CD4-positive, alpha-beta memory T cell (primary cell): ENCODE data around the gene PLA1A. TPM values are rescaled to one million over a fixed set of nuclear protein-coding genes. Genes with fewer than 3 reads are reported as not detected.

ENCODE experiments used
- CTCF ChIA-PET: fragments of 350-600 bp; sonication (Branson Sonifier 250); formaldehyde crosslinking; loops from one replicate; lab custom pipeline; 2021; ENCODE audit warnings: inconsistent platforms; ENCODE audit not compliant: partially characterized antibody; lab: Charles Lee
- POLR2A ChIA-PET: fragments of 350-600 bp; sonication (Branson Sonifier 250); formaldehyde crosslinking; loops from one replicate; lab custom pipeline; 2021; ENCODE audit not compliant: partially characterized antibody; lab: Charles Lee
- DNase-seq, 5 donors: peaks; one replicate each; pipeline versions ENCODE4 v3.0.0 to v3.0.0-alpha.2; 2020 to 2022; ENCODE audit warnings: mixed read lengths in 1 of 5
- H3K27ac ChIP-seq: one replicate; pipeline ENCODE4 v1.7.0; 2013; ENCODE audit warnings: low read depth, low read length
- H3K27me3 ChIP-seq: 2 replicates; pipeline ENCODE4 v1.7.0; 2013; ENCODE audit warnings: mild to moderate bottlenecking, low read length, moderate library complexity; ENCODE audit not compliant: insufficient read depth
- H3K36me3 ChIP-seq: 2 replicates; pipeline ENCODE4 v1.7.0; 2013; ENCODE audit warnings: mild to moderate bottlenecking, low read length, moderate library complexity; ENCODE audit not compliant: insufficient read depth
- H3K4me1 ChIP-seq: 2 replicates; pipeline ENCODE4 v1.7.0; 2013; ENCODE audit warnings: mild to moderate bottlenecking, low read length, moderate library complexity; ENCODE audit not compliant: insufficient read depth
- H3K4me3 ChIP-seq, 2 donors: one replicate each; pipeline ENCODE4 v1.7.0; 2013; ENCODE audit warnings: low read length in 2 of 2, mild to moderate bottlenecking in 1 of 2
- H3K9me3 ChIP-seq, 2 donors: one replicate each; pipeline ENCODE4 v1.7.0; 2013; ENCODE audit warnings: low read length in 2 of 2, control low read depth in 1 of 2; ENCODE audit not compliant: control insufficient read depth in 1 of 2
- H3K27ac Mint-ChIP-seq, 7 donors: one replicate each; pipeline ENCODE4 v1.8.0; 2020 to 2021; ENCODE audit warnings: mixed read lengths in 7 of 7, mild to moderate bottlenecking in 6 of 7, inconsistent platforms in 3 of 7, moderate library complexity in 3 of 7
- H3K27me3 Mint-ChIP-seq, 2 donors: one replicate each; pipeline ENCODE4 v1.8.0; 2020 to 2021; ENCODE audit warnings: mixed read lengths in 2 of 2
- H3K36me3 Mint-ChIP-seq, 2 donors: one replicate each; pipeline ENCODE4 v1.8.0; 2020 to 2021; ENCODE audit warnings: mixed read lengths in 2 of 2, inconsistent platforms in 1 of 2, mild to moderate bottlenecking in 1 of 2
- H3K4me1 Mint-ChIP-seq, 4 donors: one replicate each; pipeline ENCODE4 v1.8.0; 2020 to 2021; ENCODE audit warnings: mixed read lengths in 4 of 4, mild to moderate bottlenecking in 1 of 4
- H3K4me3 Mint-ChIP-seq, 8 donors: one replicate each; pipeline ENCODE4 v1.8.0; 2020 to 2021; ENCODE audit warnings: mixed read lengths in 8 of 8, mild to moderate bottlenecking in 7 of 8, moderate library complexity in 6 of 8, inconsistent platforms in 3 of 8
- H3K9me3 Mint-ChIP-seq, 8 donors: one replicate each; pipeline ENCODE4 v1.8.0; 2020 to 2021; ENCODE audit warnings: mixed read lengths in 8 of 8, mild to moderate bottlenecking in 5 of 8, inconsistent platforms in 3 of 8, moderate library complexity in 1 of 8
- intact Hi-C: fragments of 100-400 bp; cut with micrococcal nuclease; formaldehyde crosslinking; loops from one replicate; pipeline ENCODE4 v1.15.1; 2023
- polyA plus RNA-seq, 2 donors: library from polyadenylated mRNA; unstranded; fragments of 300-500 nt; fragmentation: Illumina TruSeq; gene quantifications; one replicate each; pipeline ENCODE4 v1.2.3, GENCODE V29; 2021
- total RNA-seq, 2 experiments: library from RNA; stranded (reverse); gene quantifications; one replicate each; pipeline ENCODE4 v1.2.3, GENCODE V29; 2021

The PLA1A gene
- total and polyA plus RNA-seq, 4 experiments from 2014 or later = not detected

GRCh38 chr3:119636249-119636648, 38.6 kb downstream of the PLA1A start:
- peaks cover 8 to 16% (median 11%) of the 10 kb centered on the region in 4 donors for H3K4me1 Mint-ChIP-seq
- H3K27ac ChIP-seq = no peak overlapping the region
- no peak overlapping the region for H3K4me3 ChIP-seq
- H3K27me3 ChIP-seq = no peaks in the 10 kb centered on the region
- H3K9me3 ChIP-seq = no peaks in the 10 kb centered on the region
- DNase-seq = no peak
- ChIA-PET CTCF (interaction anchor here (1.1 kb wide), 1 partner anchor 9 kb away, joined by 4 read pairs; no protein-coding TSS in a partner anchor), POLR2A (no interaction called here)
- peaks cover 17% of the 10 kb centered on the region for H3K4me1 ChIP-seq
- no peak overlapping the region for H3K27ac Mint-ChIP-seq
- H3K27me3 Mint-ChIP-seq = no peaks in the 10 kb centered on the region
- peaks cover 6 to 9% of the 10 kb centered on the region in 2 donors for H3K36me3 Mint-ChIP-seq
- intact Hi-C loops = no loop called here
- H3K4me3 Mint-ChIP-seq = peak overlapping the region in 1 of 8 donors; percentile 7
- peaks cover 0 to 2% (median 0%) of the 10 kb centered on the region in 8 donors for H3K9me3 Mint-ChIP-seq
- H3K36me3 ChIP-seq = no peaks in the 10 kb centered on the region

GRCh38 chr3:119636891-119637611, 39.4 kb downstream of the PLA1A start:
- no peak overlapping the region for H3K4me3 Mint-ChIP-seq
- H3K36me3 ChIP-seq = peaks cover 2% of the 10 kb centered on the region
- no peak overlapping the region for H3K27ac Mint-ChIP-seq
- H3K27me3 Mint-ChIP-seq = no peaks in the 10 kb centered on the region
- no peak overlapping the region for H3K27ac ChIP-seq
- peaks cover 0 to 2% (median 0%) of the 10 kb centered on the region in 8 donors for H3K9me3 Mint-ChIP-seq
- POLR2A ChIA-PET = no interaction called here
- peaks cover 8 to 16% (median 11%) of the 10 kb centered on the region in 4 donors for H3K4me1 Mint-ChIP-seq
- H3K4me1 ChIP-seq = peaks cover 17% of the 10 kb centered on the region
- no peaks in the 10 kb centered on the region for H3K9me3 ChIP-seq
- CTCF ChIA-PET = interaction anchor here (1.1 kb wide), 1 partner anchor 10 kb away, joined by 4 read pairs; no protein-coding TSS in a partner anchor
- no peaks in the 10 kb centered on the region for H3K27me3 ChIP-seq
- intact Hi-C loops = no loop called here
- no peak overlapping the region for H3K4me3 ChIP-seq
- peaks cover 10 to 12% of the 10 kb centered on the region in 2 donors for H3K36me3 Mint-ChIP-seq
- no peak for DNase-seq

- H3K27me3 ChIP-seq = no peaks in the 10 kb centered on the region
- CTCF ChIA-PET = no interaction called here
- POLR2A ChIA-PET = no interaction called here
- Mint-ChIP-seq H3K27me3 (no peaks in the 10 kb centered on the region), H3K9me3 (peaks cover 0 to 2% (median 0%) of the 10 kb centered on the region in 8 donors), H3K4me3 (peak overlapping the region in 3 of 8 donors; percentile 9 to 50 (median 19)), H3K4me1 (peaks cover 8 to 16% (median 11%) of the 10 kb centered on the region in 4 donors), H3K36me3 (peaks cover 18 to 19% of the 10 kb centered on the region in 2 donors), H3K27ac (peak overlapping the region in 5 of 7 donors; percentile 2 to 86 (median 57))
- intact Hi-C loops = no loop called here
- H3K36me3 ChIP-seq = peaks cover 4% of the 10 kb centered on the region
- H3K9me3 ChIP-seq = no peaks in the 10 kb centered on the region
- no peak overlapping the region for H3K4me3 ChIP-seq
- DNase-seq = no peak
- peaks cover 17% of the 10 kb centered on the region for H3K4me1 ChIP-seq
- H3K27ac ChIP-seq = no peak overlapping the region
These were observed 40.2 kb downstream of the PLA1A start for GRCh38 chr3:119637679-119638477.

- H3K4me1 ChIP-seq = peaks cover 17% of the 10 kb centered on the region
- DNase-seq = no peak
- H3K27me3 ChIP-seq = no peaks in the 10 kb centered on the region
- POLR2A ChIA-PET = no interaction called here
- H3K36me3 ChIP-seq = peaks cover 4% of the 10 kb centered on the region
- no peak overlapping the region for H3K27ac ChIP-seq
- no peak overlapping the region for H3K4me3 ChIP-seq
- H3K9me3 ChIP-seq = no peaks in the 10 kb centered on the region
- Mint-ChIP-seq H3K9me3 (peaks cover 0 to 2% (median 0%) of the 10 kb centered on the region in 8 donors), H3K4me3 (no peak overlapping the region), H3K27me3 (no peaks in the 10 kb centered on the region), H3K36me3 (peaks cover 24 to 27% of the 10 kb centered on the region in 2 donors), H3K4me1 (peaks cover 8 to 16% (median 11%) of the 10 kb centered on the region in 4 donors), H3K27ac (no peak overlapping the region)
- CTCF ChIA-PET = no interaction called here
- intact Hi-C loops = no loop called here
These were observed 42.0 kb downstream of the PLA1A start for GRCh38 chr3:119639494-119640350.

- peaks cover 4% of the 10 kb centered on the region for H3K36me3 ChIP-seq
- POLR2A ChIA-PET = no interaction called here
- H3K27me3 ChIP-seq = no peaks in the 10 kb centered on the region
- no peak overlapping the region for H3K4me3 ChIP-seq
- Mint-ChIP-seq H3K4me1 (peaks cover 8 to 16% (median 11%) of the 10 kb centered on the region in 4 donors), H3K9me3 (peaks cover 0 to 2% (median 0%) of the 10 kb centered on the region in 8 donors), H3K4me3 (no peak overlapping the region), H3K27me3 (no peaks in the 10 kb centered on the region), H3K27ac (no peak overlapping the region), H3K36me3 (peaks cover 34 to 35% of the 10 kb centered on the region in 2 donors)
- no peak overlapping the region for H3K27ac ChIP-seq
- no peak for DNase-seq
- intact Hi-C loops = no loop called here
- H3K9me3 ChIP-seq = no peaks in the 10 kb centered on the region
- CTCF ChIA-PET = interaction anchor here (0.6 kb wide), 1 partner anchor 400 kb away, joined by 3 read pairs; no protein-coding TSS in a partner anchor
- H3K4me1 ChIP-seq = peaks cover 17% of the 10 kb centered on the region
These were observed 43.7 kb downstream of the PLA1A start for GRCh38 chr3:119641416-119641815.

- CTCF ChIA-PET = interaction anchor here (1.4 kb wide), 1 partner anchor 8 kb away, joined by 4 read pairs; no protein-coding TSS in a partner anchor
- H3K9me3 Mint-ChIP-seq = peaks cover 0 to 2% (median 0%) of the 10 kb centered on the region in 8 donors
- H3K4me1 ChIP-seq = peaks cover 16% of the 10 kb centered on the region
- no peak overlapping the region for H3K4me3 ChIP-seq
- POLR2A ChIA-PET = no interaction called here
- intact Hi-C loops = no loop called here
- H3K9me3 ChIP-seq = no peaks in the 10 kb centered on the region
- H3K27ac ChIP-seq = no peak overlapping the region
- peak overlapping the region in 1 of 7 donors; percentile 16 for H3K27ac Mint-ChIP-seq
- H3K4me1 Mint-ChIP-seq = peaks cover 7 to 12% (median 8%) of the 10 kb centered on the region in 4 donors
- no peak overlapping the region for H3K4me3 Mint-ChIP-seq
- H3K36me3 Mint-ChIP-seq = peaks cover 48% of the 10 kb centered on the region in 2 donors
- DNase-seq = no peak
- no peaks in the 10 kb centered on the region for H3K27me3 ChIP-seq
- peaks cover 4% of the 10 kb centered on the region for H3K36me3 ChIP-seq
- H3K27me3 Mint-ChIP-seq = no peaks in the 10 kb centered on the region
These were observed 45.2 kb downstream of the PLA1A start for GRCh38 chr3:119642746-119643473.
